ENCODE measurements around the gene PCDHGB3.

GRCh38 chr5:141362719-141363118 is 7.3 kb upstream of the PCDHGB3 start:
- TF ChIP-seq CTCF (IDR thresholded peaks at IDR 0.05; ENCODE audit: low read length) = no peak
- TF ChIP-seq EZH2 (IDR thresholded peaks at IDR 0.05; ENCODE audit: borderline replicate concordance, low read length) = no peak
